GM12875 (cell line): ENCODE data around the gene INVS.
A peak's percentile ranks its signal among the peaks of the same experiment; 100 is the strongest.

ENCODE experiments used
- H3K4me3 ChIP-seq: one replicate; pipeline ENCODE4 v1.5.1; 2011; ENCODE audit warnings: low read depth, low read length, control low read depth
- CTCF ChIP-seq: IDR thresholded peaks from 2 replicates; pipeline ENCODE4 v1.5.1; 2011; ENCODE audit warnings: low read depth, mild to moderate bottlenecking, control low read depth, inconsistent platforms, low read length, moderate library complexity, borderline replicate concordance; ENCODE audit not compliant: insufficient read depth

INVS gene

GRCh38 chr9:100096378-100096916, 2.6 kb upstream of the INVS start:
- H3K4me3 ChIP-seq: no peak overlapping the region
- no peak for TF ChIP-seq CTCF

- peak overlapping the region; percentile 78 for H3K4me3 ChIP-seq
- TF ChIP-seq CTCF: no peak
Measured at GRCh38 chr9:100098046-100098886, 777 bp upstream of the INVS start.

GRCh38 chr9:100099722-100100042, 639 bp downstream of the INVS start:
- peak overlapping the region; percentile 78 for H3K4me3 ChIP-seq
- TF ChIP-seq CTCF: no peak

- H3K4me3 ChIP-seq: no peak overlapping the region
Measured at GRCh38 chr9:100100146-100100667, 1.2 kb downstream of the INVS start.

GRCh38 chr9:100101608-100102007, 2.6 kb downstream of the INVS start:
- H3K4me3 ChIP-seq: no peak overlapping the region
- no peak for TF ChIP-seq CTCF

More at GRCh38 chr9:100100146-100100667, 1.2 kb downstream of the INVS start:
- TF ChIP-seq CTCF: no peak

- H3K4me3 ChIP-seq: no peak overlapping the region
- no peak for TF ChIP-seq CTCF
Measured at GRCh38 chr9:100104314-100104713, 5.3 kb downstream of the INVS start.

GRCh38 chr9:100105861-100106260, 6.8 kb downstream of the INVS start:
- H3K4me3 ChIP-seq: no peak overlapping the region
- TF ChIP-seq CTCF: no peak
